OCI-M1 (cell line): ENCODE results near the gene PLCB4.

ENCODE experiments used
- DNase-seq: peaks from one replicate; lab custom pipeline; 2025; lab: John Stamatoyannopoulos, UW

PLCB4 gene

DNA sequence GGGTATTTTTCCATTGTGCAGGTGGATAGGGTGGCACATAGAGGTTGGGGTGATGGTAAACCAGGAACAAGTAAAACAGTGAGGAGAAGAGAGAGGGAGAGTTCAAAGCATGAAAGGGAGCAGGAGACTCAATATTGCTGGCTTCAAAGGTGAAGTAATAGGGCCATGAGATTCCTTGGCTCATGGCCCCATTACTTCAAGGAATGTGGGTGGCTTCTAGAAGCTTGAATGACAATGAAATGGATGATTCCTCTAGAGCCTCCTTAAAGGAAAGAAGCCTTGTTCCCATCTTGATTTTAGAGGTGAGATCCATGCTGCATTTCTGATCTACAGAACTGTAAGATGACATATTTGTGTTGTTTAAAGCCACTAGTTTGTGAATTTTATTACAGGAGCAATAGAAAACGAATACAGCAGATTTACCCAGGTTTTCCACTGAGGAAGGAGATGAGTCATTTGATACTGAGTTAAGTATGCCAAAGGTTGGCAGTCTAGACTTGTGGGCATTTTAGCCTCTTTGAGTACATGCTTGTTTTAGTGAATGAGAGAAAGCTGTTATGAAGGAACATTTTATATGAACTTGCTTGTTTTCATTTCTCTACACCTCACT lies 110.4 kb downstream of the PLCB4 start:
- DNase-seq, result no peak

DNA sequence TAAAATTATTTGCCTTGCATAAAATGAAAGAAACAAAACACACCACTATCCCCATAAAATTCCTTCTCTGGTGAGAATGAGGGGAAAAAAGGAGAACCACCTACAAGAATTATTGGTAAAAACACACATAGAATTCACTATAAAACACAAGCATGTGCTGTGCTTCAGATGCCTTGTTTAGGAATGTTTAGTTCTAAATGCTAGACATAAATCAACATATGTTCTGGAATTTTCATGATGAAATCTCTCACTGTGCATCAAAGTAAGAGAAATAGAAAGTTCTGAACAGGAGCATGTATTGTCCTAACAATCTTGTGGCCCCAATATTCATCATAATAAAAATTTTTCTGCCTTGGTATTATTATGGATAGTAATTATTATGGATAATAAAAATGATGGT lies 111.0 kb downstream of the PLCB4 start:
- no peak for DNase-seq

DNA sequence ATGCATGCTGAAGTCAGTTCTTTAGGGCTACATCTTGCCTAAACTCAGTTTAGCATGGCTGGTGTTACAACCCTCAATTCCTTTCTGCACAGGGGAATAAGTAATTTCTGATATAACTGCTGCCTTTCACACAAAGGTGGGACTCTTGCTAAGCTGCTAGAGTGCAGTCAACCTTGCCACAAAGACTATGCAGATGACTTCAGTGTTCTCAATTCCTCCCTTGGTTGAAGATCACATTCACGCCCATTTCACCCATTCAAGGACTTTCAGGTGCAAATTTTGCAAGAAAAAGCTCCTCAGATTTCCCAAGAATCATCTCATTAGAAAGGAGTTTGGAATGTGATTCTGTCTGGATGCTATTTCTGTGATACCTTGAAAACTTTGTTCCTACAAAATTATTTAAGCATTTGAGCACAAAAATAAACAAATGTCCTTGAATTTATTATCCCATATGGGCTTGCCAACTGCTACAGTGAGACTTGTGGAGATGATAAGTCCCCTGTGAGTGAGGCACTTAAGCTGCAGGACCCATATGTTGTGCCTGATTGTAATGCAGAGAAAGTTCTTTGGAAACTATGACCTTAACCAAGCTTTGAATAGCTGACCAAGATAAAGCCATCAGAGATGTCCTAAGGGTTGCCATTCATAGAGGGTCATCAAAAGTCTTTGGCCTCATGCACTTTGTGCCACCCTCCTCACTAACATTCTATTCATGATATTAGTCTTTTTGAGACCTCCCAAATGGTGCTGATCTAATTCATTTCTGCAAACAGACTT lies 111.8 kb downstream of the PLCB4 start:
- no peak for DNase-seq

DNA sequence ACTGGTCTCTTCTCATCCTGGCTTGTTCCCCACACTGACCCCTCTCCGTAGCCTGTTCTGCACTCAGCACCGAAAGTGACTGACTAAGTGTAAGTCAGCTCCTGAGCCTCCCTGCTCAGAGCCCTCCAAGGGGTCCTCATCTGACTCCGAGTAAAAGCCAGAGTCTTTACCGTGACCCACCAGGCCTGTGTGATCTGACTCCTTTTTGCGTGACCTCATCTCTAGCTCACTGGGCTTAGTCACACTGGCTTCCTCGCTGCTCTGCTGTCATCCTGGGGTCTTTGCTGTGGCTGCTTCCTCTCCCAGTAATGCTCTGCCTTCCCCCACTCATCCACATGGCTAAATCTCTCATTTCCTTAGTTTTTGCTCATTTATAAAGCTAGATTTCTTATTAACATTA lies 116.6 kb downstream of the PLCB4 start:
- DNase-seq, result no peak

DNA sequence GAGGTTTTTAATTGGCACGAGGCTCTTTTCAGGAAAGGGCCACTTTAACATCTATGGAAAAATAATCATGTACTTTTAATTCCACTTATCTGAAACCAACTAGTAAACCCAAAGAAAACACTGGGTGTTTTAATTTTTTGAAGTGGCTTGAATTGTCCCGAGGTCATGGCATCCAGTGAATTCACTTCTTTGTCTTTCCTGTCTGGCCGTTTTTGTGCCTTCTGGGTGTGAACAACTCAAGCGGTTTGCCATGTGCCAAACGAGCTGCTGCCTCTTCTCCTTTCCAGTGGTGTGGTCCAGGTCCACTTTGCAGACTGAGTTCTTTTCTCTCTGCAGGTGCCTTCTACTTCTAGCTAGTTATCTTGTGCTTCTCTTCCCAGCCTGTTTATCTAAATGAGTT lies 117.5 kb downstream of the PLCB4 start:
- no peak for DNase-seq

DNA sequence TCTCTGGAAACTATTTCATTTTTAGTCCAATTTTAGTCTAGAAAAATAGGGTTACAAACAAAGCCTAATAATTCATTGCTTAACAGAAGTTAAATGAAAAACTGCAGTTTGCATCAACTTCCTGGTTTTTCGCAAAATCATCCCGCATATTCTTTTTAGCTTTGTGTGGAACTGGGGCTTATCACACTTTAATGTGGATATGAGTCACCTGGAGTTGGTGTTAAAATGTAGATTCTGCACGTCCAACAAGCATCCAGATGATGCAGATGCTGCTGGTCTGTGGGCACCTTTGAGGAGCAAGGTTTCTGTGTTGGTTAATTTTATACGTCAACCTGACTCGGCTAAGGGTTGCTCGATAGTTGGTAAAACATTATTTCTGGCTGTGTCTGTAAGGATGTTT lies 126.1 kb downstream of the PLCB4 start:
- no peak for DNase-seq

DNA sequence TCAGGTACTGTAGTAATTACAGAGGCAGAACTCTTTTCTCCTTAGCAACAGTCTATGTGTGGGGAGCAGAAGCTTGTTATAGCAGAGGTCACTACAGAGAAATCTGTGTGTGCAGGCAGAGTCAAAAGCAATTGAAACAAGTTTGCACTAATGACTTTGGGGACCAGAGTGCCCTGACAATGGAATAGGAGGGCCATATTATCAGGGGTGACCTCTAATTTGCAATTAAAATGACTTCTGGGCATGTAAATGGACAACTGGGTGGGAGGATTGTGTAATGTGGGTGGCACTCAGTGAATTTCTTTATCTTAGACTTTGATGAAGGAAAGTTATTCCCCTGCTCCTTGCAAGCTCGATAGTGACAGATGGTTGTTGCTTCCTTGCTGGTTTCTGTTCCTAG lies 127.2 kb downstream of the PLCB4 start:
- DNase-seq, result no peak

DNA sequence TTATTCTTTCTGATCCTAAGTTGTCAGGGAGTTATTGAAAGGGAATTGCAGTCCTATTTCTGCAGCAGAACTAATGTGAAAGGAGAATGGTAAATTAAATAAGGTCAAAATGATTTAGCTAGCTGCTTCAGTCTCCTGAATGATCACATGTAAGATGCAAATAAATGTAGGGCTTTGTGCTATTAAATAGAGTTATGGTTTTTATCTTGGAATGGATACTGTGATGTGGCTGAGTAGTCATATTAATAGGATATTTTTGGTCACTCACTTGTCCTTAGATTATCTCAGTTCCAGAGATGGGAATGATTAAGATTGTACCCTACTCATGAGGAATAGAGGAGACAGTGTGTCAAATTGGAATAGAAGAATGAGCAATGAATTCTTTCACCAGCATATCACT lies 129.6 kb downstream of the PLCB4 start:
- DNase-seq, result no peak

DNA sequence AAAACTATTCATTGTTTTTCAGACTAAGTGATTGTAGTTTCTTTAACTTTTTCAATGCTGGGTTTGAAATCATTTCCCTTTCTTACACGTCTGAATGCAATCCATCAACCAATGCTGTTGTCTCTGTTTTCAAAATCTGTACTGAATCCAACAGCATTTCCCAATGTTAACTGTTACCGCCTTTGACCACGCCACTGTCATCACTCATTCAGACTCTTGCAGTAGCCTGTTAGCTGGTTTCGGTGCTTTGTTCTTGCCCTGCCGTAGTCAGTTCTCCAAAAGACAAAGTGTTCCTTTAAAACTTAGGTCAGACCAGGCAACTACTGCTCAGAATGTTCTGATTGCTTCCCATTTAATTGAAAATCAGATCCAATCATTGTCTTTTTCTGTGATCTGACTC lies 131.3 kb downstream of the PLCB4 start:
- DNase-seq, result no peak

DNA sequence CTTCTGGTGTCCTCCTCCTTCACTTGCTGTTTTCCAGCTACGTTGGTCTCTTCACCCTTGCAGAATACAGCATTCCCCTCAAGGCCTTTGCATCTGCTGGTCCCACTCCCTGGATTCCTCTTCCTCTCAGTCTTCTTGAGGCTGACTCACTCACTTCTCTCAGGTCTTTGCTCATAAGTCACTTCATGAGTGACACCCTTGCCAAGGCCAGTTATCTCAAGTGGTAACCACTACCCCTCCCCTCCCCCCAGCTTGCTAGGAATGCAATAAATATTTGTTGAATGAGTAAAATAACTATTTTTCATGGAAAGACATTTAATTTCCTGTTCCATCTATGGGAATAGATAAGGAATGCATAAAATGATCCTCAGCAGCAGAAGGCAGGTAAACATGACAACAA lies 131.7 kb downstream of the PLCB4 start:
- DNase-seq, result peak; percentile 4

DNA sequence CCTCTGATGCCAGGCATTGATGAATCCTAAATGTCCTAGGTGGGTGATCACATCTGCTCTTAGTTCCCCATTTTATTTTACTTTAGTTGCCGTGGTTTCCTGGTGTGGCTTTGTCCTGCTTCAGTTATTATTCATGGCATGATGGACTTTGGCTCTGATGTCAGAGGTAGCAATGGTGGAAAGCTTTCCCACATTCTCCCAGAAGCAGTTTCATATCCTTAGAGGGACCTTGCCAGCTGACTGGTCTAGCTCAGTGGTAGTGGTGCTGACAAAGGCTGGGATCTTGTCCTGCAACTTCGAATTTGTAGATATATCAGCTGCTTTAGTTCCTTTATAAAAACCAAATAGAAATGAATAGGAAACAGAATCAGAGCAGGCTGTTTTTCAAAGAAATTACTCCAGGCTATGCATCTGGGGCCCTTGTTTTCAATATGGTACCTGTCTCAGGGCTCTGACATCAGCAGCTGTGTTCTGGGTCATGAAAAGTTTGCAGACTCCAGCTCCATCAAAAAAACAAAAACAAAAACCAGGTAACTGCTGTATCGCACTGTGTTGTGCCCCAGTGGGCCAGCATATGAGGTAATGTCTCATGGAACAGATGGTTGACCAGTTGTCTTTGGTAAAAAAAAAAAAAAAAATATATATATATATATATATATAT lies 133.7 kb downstream of the PLCB4 start:
- DNase-seq, result no peak

DNA sequence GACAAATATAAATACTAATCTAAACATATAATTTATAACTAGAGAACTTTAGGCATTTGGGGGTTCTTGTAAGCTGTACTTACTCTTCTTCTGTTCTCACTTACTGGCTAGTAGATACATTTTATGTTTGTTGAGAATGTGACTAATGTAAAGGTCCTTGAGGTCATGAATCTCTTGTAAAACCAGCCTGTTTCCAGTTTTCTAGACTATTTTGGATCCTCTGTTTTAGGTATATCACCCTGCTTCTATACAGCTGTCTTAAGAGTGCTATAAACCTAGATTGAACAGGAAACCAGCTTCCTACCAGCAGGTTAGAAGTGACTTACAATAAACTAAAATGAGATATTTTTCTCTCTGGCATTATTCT lies 134.2 kb downstream of the PLCB4 start:
- no peak for DNase-seq

DNA sequence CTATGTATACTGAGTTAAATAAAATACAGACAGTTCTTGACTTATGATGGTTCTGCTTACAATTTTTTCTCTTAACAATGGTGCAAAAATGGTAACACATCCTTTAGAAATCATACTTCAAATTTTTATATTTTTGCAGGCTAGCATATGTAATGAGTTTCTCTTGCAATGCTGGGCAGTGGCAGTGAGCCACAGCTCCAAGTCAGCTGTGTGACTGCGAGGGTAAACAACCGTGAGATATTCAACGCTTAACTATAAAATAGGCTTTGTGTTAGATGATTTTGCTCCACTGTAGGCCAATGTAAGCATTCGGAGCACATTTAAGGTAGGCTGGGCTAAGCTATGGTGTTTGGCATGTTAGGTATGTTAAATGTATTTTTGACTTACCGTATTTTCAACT lies 136.1 kb downstream of the PLCB4 start:
- DNase-seq, result no peak

DNA sequence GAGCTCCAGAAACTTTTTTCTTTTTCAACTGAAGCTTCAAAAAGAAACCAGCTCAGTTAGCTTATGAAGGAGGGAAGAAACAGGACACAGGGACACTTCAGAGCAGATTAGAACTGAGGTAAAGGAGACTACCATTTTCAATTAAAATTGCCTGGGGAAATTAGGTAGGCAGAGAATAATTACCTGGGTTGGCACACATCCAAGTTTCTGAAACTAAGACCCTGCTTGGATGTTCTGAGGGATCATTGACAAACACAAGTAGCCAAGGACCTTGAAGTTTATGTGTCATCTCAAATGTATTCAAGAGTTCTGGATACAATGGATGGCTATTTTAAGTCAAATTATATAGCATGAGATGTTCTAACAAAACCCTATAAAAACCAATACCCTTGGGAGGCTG lies 137.6 kb downstream of the PLCB4 start:
- no peak for DNase-seq

DNA sequence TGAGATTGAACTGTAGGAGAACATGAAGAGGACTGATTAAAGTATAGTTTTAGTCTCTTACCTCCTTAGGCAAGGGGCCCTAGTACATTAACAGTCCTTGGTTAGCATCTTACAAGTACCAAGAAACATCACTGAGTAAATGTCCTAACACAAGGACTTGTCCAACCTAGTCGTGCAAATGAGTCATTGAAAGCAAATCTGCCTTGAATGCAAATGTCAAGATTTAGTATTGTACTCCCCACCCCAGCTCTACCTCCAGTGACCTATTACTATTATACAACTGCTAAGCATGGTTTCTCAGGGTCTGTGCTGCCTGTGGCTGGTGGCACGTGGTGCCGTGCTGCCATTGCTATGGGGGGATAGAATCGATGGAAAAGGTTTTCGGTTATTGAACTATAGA lies 138.4 kb downstream of the PLCB4 start:
- no peak for DNase-seq

DNA sequence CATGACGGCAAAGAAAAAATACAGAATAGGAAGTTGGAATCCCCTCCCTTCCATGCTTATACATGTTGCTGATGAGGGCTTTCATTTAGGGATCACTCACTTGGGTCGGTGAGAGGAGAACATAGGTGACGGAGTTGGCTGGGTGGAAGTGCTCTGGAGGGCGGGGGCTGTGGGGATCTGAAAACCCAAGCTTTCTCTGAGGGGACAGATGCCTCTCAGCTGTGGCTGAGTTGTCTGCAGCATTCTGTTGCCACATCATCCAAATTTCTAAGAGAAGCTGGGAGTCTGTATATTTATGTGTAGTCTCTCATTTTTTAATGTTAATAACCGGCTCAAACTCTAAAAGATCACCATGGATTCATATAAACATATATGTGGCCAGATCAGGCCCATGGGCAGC lies 141.5 kb downstream of the PLCB4 start:
- no peak for DNase-seq

DNA sequence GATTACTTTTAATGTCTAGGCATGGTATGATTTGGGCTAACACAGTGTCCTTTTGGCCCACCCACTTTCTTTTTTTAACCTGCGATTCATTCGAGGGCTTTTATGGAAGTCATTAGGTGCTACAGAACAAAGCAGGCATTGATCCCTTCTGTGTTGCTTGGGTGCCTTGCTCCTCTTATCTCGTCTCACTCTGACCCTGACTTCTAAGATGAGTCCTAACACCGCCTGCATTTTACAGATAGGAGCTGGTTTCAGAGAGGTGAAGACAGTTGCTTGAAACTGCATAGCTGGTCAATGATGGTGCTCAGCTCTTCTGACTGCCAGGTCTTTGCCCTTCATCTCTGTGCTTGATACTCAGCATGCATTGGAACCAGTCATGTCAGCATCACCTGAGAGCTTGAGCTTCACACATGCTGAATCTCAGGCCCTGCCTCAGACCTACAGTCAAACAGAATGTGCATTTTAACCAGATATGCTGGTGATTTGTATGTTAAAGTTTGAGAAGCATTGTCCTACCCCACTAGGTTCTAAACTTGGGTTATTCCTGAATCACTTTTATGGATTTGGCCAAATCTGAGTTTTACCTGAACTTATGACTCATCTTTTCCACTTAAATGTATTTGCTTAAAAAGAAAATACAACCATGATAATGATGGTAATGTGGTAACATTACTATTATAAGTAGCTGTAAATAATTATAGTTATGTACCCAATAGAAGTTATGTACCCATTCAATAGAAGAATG lies 142.3 kb downstream of the PLCB4 start:
- DNase-seq, result peak; percentile 28

DNA sequence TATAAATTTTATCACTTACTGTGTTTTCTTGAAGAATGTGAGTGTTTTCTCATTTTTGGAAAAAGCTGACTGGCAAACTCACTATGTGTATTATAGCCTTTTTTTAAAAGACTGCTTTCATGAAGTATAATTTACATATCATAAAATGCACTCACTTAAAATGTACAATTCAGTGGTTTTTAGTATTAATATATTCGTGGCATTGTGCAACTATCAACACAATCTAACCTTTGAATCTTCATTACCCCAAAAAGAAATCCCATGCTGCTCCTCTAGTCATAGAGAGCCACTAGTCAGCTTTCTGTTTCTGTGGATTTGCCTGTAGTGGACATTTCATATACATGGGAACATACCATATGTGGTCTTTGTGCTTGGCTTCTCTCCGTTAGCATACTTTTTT lies 143.8 kb downstream of the PLCB4 start:
- no peak for DNase-seq

DNA sequence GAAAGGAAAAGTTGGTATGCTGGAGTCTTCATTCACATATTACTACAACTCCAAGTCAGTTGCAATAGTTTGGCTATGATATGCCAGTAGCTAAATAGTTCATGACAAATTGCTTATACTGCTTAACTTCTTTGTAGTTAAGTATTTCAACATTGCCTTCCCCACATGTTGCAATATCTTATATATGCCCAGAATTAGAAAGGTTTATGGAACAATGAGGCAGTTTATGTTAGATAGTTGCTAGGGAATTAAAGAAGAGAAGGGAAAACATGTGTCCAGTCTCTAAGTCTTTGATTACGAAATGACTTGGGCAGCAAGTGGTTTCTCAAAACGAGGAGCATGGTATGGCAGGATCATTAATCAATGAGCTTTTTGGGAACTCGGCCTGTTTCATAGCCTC lies 145.8 kb downstream of the PLCB4 start:
- peak; percentile 42 for DNase-seq

DNA sequence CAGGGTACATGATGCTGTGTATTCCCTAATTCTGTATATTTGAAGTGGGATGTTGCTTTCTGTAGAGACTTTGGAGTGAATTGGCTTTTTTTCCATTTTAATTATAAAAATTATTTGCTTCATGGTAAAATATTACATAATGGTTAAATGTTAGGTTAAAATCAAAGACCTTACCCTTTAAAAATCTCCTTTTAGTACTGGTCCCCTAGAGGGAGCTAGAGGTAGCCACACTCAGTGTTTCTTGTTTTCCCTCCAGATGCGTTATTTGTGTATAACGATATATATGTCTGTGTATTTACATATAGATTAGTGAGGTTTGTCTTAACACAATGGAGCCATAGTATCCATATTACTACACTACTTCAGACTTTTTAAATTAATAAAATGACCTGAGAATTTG lies 146.7 kb downstream of the PLCB4 start:
- peak; percentile 13 for DNase-seq

DNA sequence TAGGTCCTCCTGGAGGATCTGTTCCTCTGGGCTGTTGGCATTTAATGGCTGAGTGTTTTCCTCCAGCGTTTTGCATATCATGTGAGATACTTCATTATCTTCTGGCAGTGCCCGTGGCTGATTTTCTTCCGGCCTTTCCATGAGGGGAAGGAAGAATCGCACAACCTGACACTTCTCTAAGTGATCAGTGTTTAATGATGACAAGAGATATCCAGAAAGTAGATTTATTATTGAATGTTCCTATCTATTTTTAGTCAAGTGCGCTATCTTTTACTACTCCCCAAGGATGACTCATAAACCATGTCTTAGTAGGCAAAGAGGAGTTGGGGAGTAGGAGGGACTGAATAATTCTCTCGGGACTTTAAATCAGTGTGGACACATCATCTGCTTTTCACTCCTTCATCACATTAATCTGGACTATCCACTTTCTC lies 149.7 kb downstream of the PLCB4 start:
- no peak for DNase-seq

DNA sequence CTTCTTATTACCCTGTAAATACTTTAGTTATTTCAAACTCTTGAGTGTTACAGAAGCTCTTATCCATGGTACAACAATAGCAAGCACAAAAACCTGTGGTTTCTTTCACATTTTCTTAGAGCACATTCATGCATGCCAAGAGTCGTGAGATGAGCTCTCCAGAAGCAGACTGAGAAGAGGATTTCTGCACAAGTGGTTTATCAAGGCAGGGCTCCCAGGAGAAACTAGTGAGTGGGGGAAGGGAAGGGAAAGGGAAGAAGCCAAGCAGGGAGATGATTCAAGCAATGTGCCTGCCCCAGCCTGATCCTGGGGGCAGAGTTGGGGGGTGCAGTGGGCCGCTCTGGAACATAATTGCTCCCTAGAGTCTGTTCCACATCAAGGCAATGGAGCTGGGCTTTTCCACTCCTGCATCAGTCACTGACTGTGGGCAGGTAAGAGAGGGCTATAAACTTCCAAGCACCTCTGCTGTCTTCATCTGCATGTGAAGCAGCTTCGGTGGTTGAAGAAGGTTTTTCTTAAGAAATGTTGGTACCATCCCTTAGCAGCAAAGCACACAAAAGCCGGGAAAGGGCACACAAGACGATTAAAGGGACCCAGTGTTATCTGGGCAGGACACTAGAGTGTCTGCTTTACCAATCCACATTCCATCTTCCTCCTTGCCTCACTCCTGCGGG lies 152.1 kb downstream of the PLCB4 start:
- DNase-seq, result no peak
